Stimulated activated CD4-positive, alpha-beta T cell treated with anti-CD3 and anti-CD28 coated beads, TNF-alpha, amount 100 ng/mL, for 24 hours (primary cell): ENCODE results near the gene UBD.

Experiments used
- DNase-seq, 3 experiments: peaks; one replicate each; pipeline ENCODE4 v3.0.0-alpha.2; 2020; ENCODE audit warnings: low read depth in 3 of 3

The UBD gene

GRCh38 chr6:29522227-29522626 is 37.3 kb downstream of the UBD start:
- no peak for DNase-seq

- DNase-seq, result no peak
These were observed 38.4 kb downstream of the UBD start for GRCh38 chr6:29521006-29521680.

GRCh38 chr6:29520232-29520631 is 39.3 kb downstream of the UBD start:
- DNase-seq, result no peak

- no peak for DNase-seq
These were observed 40.1 kb downstream of the UBD start for GRCh38 chr6:29519291-29520010.

- DNase-seq, result no peak
These were observed 41.6 kb downstream of the UBD start for GRCh38 chr6:29517728-29518440.

GRCh38 chr6:29517245-29517644 is 42.3 kb downstream of the UBD start:
- DNase-seq, result no peak

GRCh38 chr6:29516108-29516507 is 43.4 kb downstream of the UBD start:
- DNase-seq, result peak in 1 of 3 experiments; percentile 21

GRCh38 chr6:29510746-29511300 is 48.7 kb downstream of the UBD start:
- DNase-seq, result no peak

GRCh38 chr6:29510202-29510601 is 49.3 kb downstream of the UBD start:
- DNase-seq, result no peak

- DNase-seq, result no peak
These were observed 49.8 kb downstream of the UBD start for GRCh38 chr6:29509711-29510110.

GRCh38 chr6:29509239-29509638 is 50.3 kb downstream of the UBD start:
- no peak for DNase-seq

GRCh38 chr6:29507319-29507718 is 52.2 kb downstream of the UBD start:
- no peak for DNase-seq

GRCh38 chr6:29506446-29507067 is 53.0 kb downstream of the UBD start:
- DNase-seq, result no peak

GRCh38 chr6:29505808-29506207 is 53.7 kb downstream of the UBD start:
- DNase-seq, result no peak
